ENCODE results near the gene MMP13.

The MMP13 gene

GRCh38 chr11:102933627-102934026 is 21.9 kb downstream of the MMP13 start:
- Histone ChIP-seq H3K4me1 (ENCODE audit: control insufficient read depth, insufficient read depth, low read length) (peaks cover 13% of the 10 kb centered on the region), H3K4me3 (ENCODE audit: low read length) (no peak overlapping the region), H3K36me3 (ENCODE audit: control insufficient read depth, insufficient read depth, low read length) (no peaks in the 10 kb centered on the region), H3K27me3 (ENCODE audit: control insufficient read depth, insufficient read depth, low read length) (no peaks in the 10 kb centered on the region), H3K9ac (ENCODE audit: low read length) (no peak overlapping the region), H3K9me3 (ENCODE audit: control insufficient read depth, low read length) (no peaks in the 10 kb centered on the region)

- Histone ChIP-seq H3K9me3 (ENCODE audit: control insufficient read depth, low read length) (no peaks in the 10 kb centered on the region), H3K27me3 (ENCODE audit: control insufficient read depth, insufficient read depth, low read length) (no peaks in the 10 kb centered on the region), H3K9ac (ENCODE audit: low read length) (no peak overlapping the region), H3K36me3 (ENCODE audit: control insufficient read depth, insufficient read depth, low read length) (no peaks in the 10 kb centered on the region), H3K4me1 (ENCODE audit: control insufficient read depth, insufficient read depth, low read length) (peaks cover 20% of the 10 kb centered on the region), H3K4me3 (ENCODE audit: low read length) (no peak overlapping the region)
Observed at GRCh38 chr11:102932678-102933077, 22.9 kb downstream of the MMP13 start.

- Histone ChIP-seq H3K4me3 (ENCODE audit: low read length) (no peak overlapping the region), H3K27me3 (ENCODE audit: control insufficient read depth, insufficient read depth, low read length) (no peaks in the 10 kb centered on the region)
Observed at GRCh38 chr11:102930451-102930850, 25.1 kb downstream of the MMP13 start.

GRCh38 chr11:102929972-102930371 is 25.6 kb downstream of the MMP13 start:
- H3K4me1 ChIP-seq (ENCODE audit: control insufficient read depth, insufficient read depth, low read length) = peaks cover 40% of the 10 kb centered on the region
- no peak overlapping the region for H3K4me3 ChIP-seq (ENCODE audit: low read length)
- H3K9ac ChIP-seq (ENCODE audit: low read length) = no peak overlapping the region
- no peaks in the 10 kb centered on the region for H3K27me3 ChIP-seq (ENCODE audit: control insufficient read depth, insufficient read depth, low read length)
- H3K9me3 ChIP-seq (ENCODE audit: control insufficient read depth, low read length) = no peaks in the 10 kb centered on the region
- H3K36me3 ChIP-seq (ENCODE audit: control insufficient read depth, insufficient read depth, low read length) = no peaks in the 10 kb centered on the region

More at GRCh38 chr11:102930451-102930850, 25.1 kb downstream of the MMP13 start:
- no peaks in the 10 kb centered on the region for H3K36me3 ChIP-seq (ENCODE audit: control insufficient read depth, insufficient read depth, low read length)
- peaks cover 36% of the 10 kb centered on the region for H3K4me1 ChIP-seq (ENCODE audit: control insufficient read depth, insufficient read depth, low read length)
- no peaks in the 10 kb centered on the region for H3K9me3 ChIP-seq (ENCODE audit: control insufficient read depth, low read length)
- no peak overlapping the region for H3K9ac ChIP-seq (ENCODE audit: low read length)

GRCh38 chr11:102929166-102929565 is 26.4 kb downstream of the MMP13 start:
- H3K4me3 ChIP-seq (ENCODE audit: low read length) = no peak overlapping the region

GRCh38 chr11:102928247-102928646 is 27.3 kb downstream of the MMP13 start:
- Histone ChIP-seq H3K4me1 (ENCODE audit: control insufficient read depth, insufficient read depth, low read length) (peaks cover 55% of the 10 kb centered on the region), H3K4me3 (ENCODE audit: low read length) (no peak overlapping the region), H3K36me3 (ENCODE audit: control insufficient read depth, insufficient read depth, low read length) (no peaks in the 10 kb centered on the region), H3K27me3 (ENCODE audit: control insufficient read depth, insufficient read depth, low read length) (no peaks in the 10 kb centered on the region), H3K9ac (ENCODE audit: low read length) (no peak overlapping the region), H3K9me3 (ENCODE audit: control insufficient read depth, low read length) (no peaks in the 10 kb centered on the region)

More at GRCh38 chr11:102929166-102929565, 26.4 kb downstream of the MMP13 start:
- no peaks in the 10 kb centered on the region for H3K36me3 ChIP-seq (ENCODE audit: control insufficient read depth, insufficient read depth, low read length)
- H3K9ac ChIP-seq (ENCODE audit: low read length) = no peak overlapping the region
- H3K9me3 ChIP-seq (ENCODE audit: control insufficient read depth, low read length) = no peaks in the 10 kb centered on the region
- H3K27me3 ChIP-seq (ENCODE audit: control insufficient read depth, insufficient read depth, low read length) = no peaks in the 10 kb centered on the region
- peaks cover 48% of the 10 kb centered on the region for H3K4me1 ChIP-seq (ENCODE audit: control insufficient read depth, insufficient read depth, low read length)

GRCh38 chr11:102927624-102927990 is 27.9 kb downstream of the MMP13 start:
- Histone ChIP-seq H3K9me3 (ENCODE audit: control insufficient read depth, low read length) (no peaks in the 10 kb centered on the region), H3K4me3 (ENCODE audit: low read length) (no peak overlapping the region), H3K9ac (ENCODE audit: low read length) (no peak overlapping the region), H3K36me3 (ENCODE audit: control insufficient read depth, insufficient read depth, low read length) (no peaks in the 10 kb centered on the region), H3K4me1 (ENCODE audit: control insufficient read depth, insufficient read depth, low read length) (peaks cover 55% of the 10 kb centered on the region), H3K27me3 (ENCODE audit: control insufficient read depth, insufficient read depth, low read length) (no peaks in the 10 kb centered on the region)

GRCh38 chr11:102926961-102927623 is 28.4 kb downstream of the MMP13 start:
- no peaks in the 10 kb centered on the region for H3K9me3 ChIP-seq (ENCODE audit: control insufficient read depth, low read length)
- H3K36me3 ChIP-seq (ENCODE audit: control insufficient read depth, insufficient read depth, low read length) = no peaks in the 10 kb centered on the region
- H3K27me3 ChIP-seq (ENCODE audit: control insufficient read depth, insufficient read depth, low read length) = no peaks in the 10 kb centered on the region
- H3K9ac ChIP-seq (ENCODE audit: low read length) = no peak overlapping the region
- peaks cover 55% of the 10 kb centered on the region for H3K4me1 ChIP-seq (ENCODE audit: control insufficient read depth, insufficient read depth, low read length)
- H3K4me3 ChIP-seq (ENCODE audit: low read length) = no peak overlapping the region

- H3K4me3 ChIP-seq (ENCODE audit: low read length) = no peak overlapping the region
- no peaks in the 10 kb centered on the region for H3K9me3 ChIP-seq (ENCODE audit: control insufficient read depth, low read length)
- H3K9ac ChIP-seq (ENCODE audit: low read length) = no peak overlapping the region
- peaks cover 55% of the 10 kb centered on the region for H3K4me1 ChIP-seq (ENCODE audit: control insufficient read depth, insufficient read depth, low read length)
- H3K36me3 ChIP-seq (ENCODE audit: control insufficient read depth, insufficient read depth, low read length) = no peaks in the 10 kb centered on the region
- H3K27me3 ChIP-seq (ENCODE audit: control insufficient read depth, insufficient read depth, low read length) = no peaks in the 10 kb centered on the region
Observed at GRCh38 chr11:102926517-102926916, 29.0 kb downstream of the MMP13 start.

GRCh38 chr11:102925988-102926387 is 29.5 kb downstream of the MMP13 start:
- no peak overlapping the region for H3K9ac ChIP-seq (ENCODE audit: low read length)
- no peaks in the 10 kb centered on the region for H3K36me3 ChIP-seq (ENCODE audit: control insufficient read depth, insufficient read depth, low read length)
- peaks cover 50% of the 10 kb centered on the region for H3K4me1 ChIP-seq (ENCODE audit: control insufficient read depth, insufficient read depth, low read length)
- H3K9me3 ChIP-seq (ENCODE audit: control insufficient read depth, low read length) = no peaks in the 10 kb centered on the region
- no peak overlapping the region for H3K4me3 ChIP-seq (ENCODE audit: low read length)
- H3K27me3 ChIP-seq (ENCODE audit: control insufficient read depth, insufficient read depth, low read length) = no peaks in the 10 kb centered on the region

GRCh38 chr11:102924851-102925380 is 30.6 kb downstream of the MMP13 start:
- no peaks in the 10 kb centered on the region for H3K9me3 ChIP-seq (ENCODE audit: control insufficient read depth, low read length)
- no peak overlapping the region for H3K4me3 ChIP-seq (ENCODE audit: low read length)
- H3K4me1 ChIP-seq (ENCODE audit: control insufficient read depth, insufficient read depth, low read length) = peaks cover 49% of the 10 kb centered on the region
- no peaks in the 10 kb centered on the region for H3K27me3 ChIP-seq (ENCODE audit: control insufficient read depth, insufficient read depth, low read length)
- H3K36me3 ChIP-seq (ENCODE audit: control insufficient read depth, insufficient read depth, low read length) = no peaks in the 10 kb centered on the region
- no peak overlapping the region for H3K9ac ChIP-seq (ENCODE audit: low read length)

GRCh38 chr11:102921587-102922220 is 33.8 kb downstream of the MMP13 start:
- Histone ChIP-seq H3K9me3 (ENCODE audit: control insufficient read depth, low read length) (no peaks in the 10 kb centered on the region), H3K4me1 (ENCODE audit: control insufficient read depth, insufficient read depth, low read length) (peaks cover 31% of the 10 kb centered on the region), H3K27me3 (ENCODE audit: control insufficient read depth, insufficient read depth, low read length) (no peaks in the 10 kb centered on the region), H3K36me3 (ENCODE audit: control insufficient read depth, insufficient read depth, low read length) (no peaks in the 10 kb centered on the region), H3K4me3 (ENCODE audit: low read length) (no peak overlapping the region), H3K9ac (ENCODE audit: low read length) (no peak overlapping the region)

All from mucosa of stomach (tissue), 1 donor.